GM19023 (cell line): ENCODE results near the gene BBS4.

Experiments
- ATAC-seq: cut with Tn5 transposase; IDR thresholded peaks from one replicate; pipeline ENCODE4 v1.9.1; 2021; ENCODE audit warnings: mild to moderate bottlenecking, moderate library complexity; ENCODE audit not compliant: unreplicated experiment

BBS4 gene

GRCh38 chr15:72754096-72754495 lies 68.1 kb downstream of the BBS4 start:
- ATAC-seq: no peak

- no peak for ATAC-seq
These were observed 72.2 kb downstream of the BBS4 start for GRCh38 chr15:72758182-72758581.

GRCh38 chr15:72760590-72761260 lies 74.7 kb downstream of the BBS4 start:
- no peak for ATAC-seq

GRCh38 chr15:72764656-72765055 lies 78.6 kb downstream of the BBS4 start:
- no peak for ATAC-seq

GRCh38 chr15:72766025-72766424 lies 80.0 kb downstream of the BBS4 start:
- no peak for ATAC-seq

- ATAC-seq: no peak
These were observed 80.8 kb downstream of the BBS4 start for GRCh38 chr15:72766780-72767179.

- ATAC-seq: no peak
These were observed 84.8 kb downstream of the BBS4 start for GRCh38 chr15:72770673-72771328.

GRCh38 chr15:72771329-72771725 lies 85.3 kb downstream of the BBS4 start:
- no peak for ATAC-seq

- ATAC-seq: no peak
These were observed 88.8 kb downstream of the BBS4 start for GRCh38 chr15:72774696-72775383.

GRCh38 chr15:72778796-72779195 lies 92.8 kb downstream of the BBS4 start:
- ATAC-seq: no peak

GRCh38 chr15:72781631-72782030 lies 95.6 kb downstream of the BBS4 start:
- no peak for ATAC-seq

GRCh38 chr15:72782274-72783003 lies 96.4 kb downstream of the BBS4 start:
- no peak for ATAC-seq

GRCh38 chr15:72783004-72783639 lies 97.1 kb downstream of the BBS4 start:
- ATAC-seq: peak; percentile 39

- ATAC-seq: peak; percentile 77
These were observed 97.8 kb downstream of the BBS4 start, which contains the start of gene ADPGK for GRCh38 chr15:72783640-72784455. TSS of gene ADPGK (minus strand) at chr15:72783758. CDS start at chr15:72783691, 67 bp downstream.

- ATAC-seq: no peak
These were observed 98.5 kb downstream of the BBS4 start for GRCh38 chr15:72784456-72784876.

- ATAC-seq: no peak
These were observed 99.4 kb downstream of the BBS4 start for GRCh38 chr15:72785432-72785831.

GRCh38 chr15:72785841-72786240 lies 99.8 kb downstream of the BBS4 start:
- no peak for ATAC-seq

GRCh38 chr15:72786242-72786641 lies 100.2 kb downstream of the BBS4 start:
- ATAC-seq: no peak

- ATAC-seq: no peak
These were observed 100.8 kb downstream of the BBS4 start for GRCh38 chr15:72786676-72787345.
